ENCODE data around the gene AFAP1.

The AFAP1 gene

GRCh38 chr4:7755561-7755960 lies 184.1 kb downstream of the AFAP1 start:
- no peak for DNase-seq (ENCODE audit: low spot score)

DNA sequence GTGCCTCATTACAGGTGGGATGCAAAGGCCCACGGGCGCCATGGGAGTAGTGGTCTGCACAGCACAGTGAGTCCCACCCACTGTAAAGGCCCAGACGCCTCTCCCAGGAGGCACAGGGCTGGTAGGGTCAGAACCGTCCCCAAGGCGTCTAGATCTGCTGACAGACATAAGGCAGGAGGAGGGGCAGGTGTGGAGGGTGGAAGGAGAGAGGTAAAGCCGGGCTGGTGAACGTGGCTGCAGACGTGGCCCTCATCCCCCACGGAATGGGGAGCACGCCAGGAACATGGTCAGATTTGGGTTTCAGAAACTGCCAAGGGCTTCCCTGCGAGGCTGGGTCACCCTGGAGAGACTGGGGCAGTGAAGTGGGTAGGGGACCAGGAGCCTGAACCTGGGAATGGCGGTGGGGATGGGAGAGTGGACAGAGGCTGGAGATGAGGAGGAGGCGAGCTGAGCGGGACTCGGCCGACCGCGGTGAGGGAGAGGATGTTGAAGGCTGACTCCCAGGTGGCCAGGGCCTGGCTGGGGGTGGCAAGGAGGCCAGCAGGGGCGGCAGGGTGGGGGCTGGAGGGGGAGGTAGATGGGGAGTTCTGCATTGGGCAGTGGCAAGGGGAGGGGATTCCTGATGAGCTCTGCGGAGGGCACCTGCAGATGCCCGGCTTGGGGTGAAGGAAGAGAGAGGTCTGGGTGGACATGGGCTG lies 184.9 kb downstream of the AFAP1 start:
- DNase-seq (ENCODE audit: low spot score): no peak

DNA sequence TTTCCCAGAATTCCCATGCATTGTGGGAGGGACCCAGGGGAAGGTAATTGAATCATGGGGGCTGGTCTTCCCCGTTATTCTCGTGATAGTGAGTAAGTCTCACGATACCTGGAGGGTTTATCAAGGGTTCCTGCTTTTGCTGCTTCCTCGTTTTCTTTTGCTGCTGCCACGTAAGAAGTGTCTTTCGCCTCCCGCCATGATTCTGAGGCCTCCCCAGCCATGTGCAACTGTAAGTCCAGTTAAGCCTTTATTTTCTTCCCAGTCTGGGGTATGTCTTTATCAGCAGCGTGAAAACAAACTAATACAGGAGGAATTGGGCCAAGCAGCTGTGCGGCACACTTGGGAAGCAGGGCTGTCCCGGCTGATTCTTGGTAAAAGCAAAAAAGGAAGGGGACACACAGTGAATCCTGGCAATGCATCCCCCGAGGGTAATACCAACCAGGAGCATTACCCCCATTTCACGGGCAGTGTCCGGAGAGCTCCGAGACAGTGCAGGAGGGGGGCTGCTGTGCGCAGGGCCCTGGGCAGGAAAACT lies 185.7 kb downstream of the AFAP1 start:
- no peak for DNase-seq (ENCODE audit: low spot score)

DNA sequence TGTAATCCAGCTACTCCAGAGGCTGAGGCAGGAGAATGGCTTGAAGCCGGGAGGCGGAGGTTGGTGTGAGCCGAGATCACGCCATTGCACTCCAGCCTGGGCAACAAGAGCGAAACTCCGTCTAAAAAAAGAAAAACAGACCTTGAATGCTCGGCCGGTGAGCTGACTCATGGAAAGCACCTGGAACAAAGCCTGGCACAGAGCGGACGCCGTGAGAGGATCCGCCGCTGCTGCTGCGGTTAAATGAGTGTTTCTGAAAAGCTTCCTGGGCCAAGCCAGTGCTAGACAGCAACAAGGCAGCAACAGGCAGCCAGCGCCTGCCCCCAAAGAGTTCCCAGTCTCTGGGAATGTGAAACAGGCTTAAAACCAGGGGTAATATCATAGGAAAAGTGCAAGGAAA lies 186.4 kb downstream of the AFAP1 start:
- DNase-seq (ENCODE audit: low spot score): no peak

DNA sequence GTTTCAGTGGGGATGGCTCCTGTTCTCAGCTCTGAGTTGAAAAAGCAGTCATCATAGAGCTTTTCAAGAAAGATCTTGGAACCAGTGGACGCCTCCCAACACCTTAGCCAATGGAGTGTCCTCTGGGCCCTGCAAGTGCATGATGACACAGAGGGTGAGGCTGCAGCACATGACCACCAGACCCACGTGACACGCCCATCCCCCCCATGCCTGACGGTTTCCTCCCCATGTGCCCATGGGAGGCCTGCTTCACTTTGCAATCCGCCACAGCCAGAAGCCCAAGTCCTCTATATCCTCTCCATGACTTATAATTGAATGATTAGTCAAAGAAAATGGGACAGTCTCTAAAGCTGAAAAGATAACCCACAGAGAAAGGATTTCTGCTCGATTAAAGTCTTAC lies 187.0 kb downstream of the AFAP1 start:
- no peak for DNase-seq (ENCODE audit: low spot score)

GRCh38 chr4:7750972-7751371 lies 188.7 kb downstream of the AFAP1 start:
- DNase-seq (ENCODE audit: low spot score): no peak

GRCh38 chr4:7750523-7750922 lies 189.1 kb downstream of the AFAP1 start:
- DNase-seq (ENCODE audit: low spot score): no peak

DNA sequence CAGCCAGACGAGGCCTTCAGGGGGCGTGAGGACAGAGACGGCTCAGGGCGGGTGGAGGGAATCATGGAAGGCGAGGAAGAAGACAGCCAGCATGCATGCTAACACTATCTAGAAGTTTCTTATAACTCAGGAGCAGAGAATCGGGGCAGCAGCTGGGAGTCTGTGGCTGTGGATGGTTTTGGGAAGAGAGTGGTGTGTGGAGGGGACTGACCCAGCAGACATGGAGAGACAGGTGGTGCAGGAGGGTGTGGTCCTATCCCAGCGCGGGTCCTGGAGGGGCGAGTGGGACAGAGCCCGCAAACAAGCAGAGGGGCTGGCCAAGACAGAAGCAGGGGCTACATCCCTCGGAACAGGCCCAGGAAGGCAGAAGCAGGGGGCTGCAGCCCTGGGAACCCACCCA lies 192.1 kb downstream of the AFAP1 start:
- DNase-seq (ENCODE audit: low spot score): no peak

GRCh38 chr4:7747062-7747385 lies 192.6 kb downstream of the AFAP1 start:
- no peak for DNase-seq (ENCODE audit: low spot score)

- no peak for DNase-seq (ENCODE audit: low spot score)
Measured at GRCh38 chr4:7746351-7747061, 193.2 kb downstream of the AFAP1 start.

DNA sequence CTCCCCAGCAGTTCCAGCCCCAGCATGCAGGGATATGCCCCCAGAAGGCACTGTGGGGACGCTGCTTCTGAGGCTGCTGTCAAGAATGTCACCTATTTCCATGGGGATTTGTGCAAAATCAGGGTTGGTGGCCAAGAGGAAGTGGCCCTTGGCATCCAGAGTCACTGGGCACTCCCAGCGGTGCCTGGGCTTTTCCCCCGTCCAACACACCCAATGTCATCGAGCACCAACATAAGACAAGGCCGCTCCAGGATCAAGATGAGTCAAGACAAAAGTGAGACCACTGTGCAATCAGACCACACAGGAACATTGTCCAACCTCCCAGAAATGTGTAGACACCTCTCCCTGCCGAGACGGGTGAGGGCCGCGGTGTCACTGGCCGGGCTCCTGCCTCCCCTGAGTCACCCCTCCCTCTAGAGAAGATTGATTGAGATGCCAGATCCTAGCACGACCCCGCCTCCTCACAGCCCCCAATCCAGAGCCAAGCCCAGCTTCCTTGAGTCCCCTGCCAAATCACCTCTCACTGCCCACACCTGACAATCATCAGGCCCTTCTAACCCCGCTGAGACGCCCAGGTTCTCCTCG lies 194.3 kb downstream of the AFAP1 start:
- no peak for DNase-seq (ENCODE audit: low spot score)

DNA sequence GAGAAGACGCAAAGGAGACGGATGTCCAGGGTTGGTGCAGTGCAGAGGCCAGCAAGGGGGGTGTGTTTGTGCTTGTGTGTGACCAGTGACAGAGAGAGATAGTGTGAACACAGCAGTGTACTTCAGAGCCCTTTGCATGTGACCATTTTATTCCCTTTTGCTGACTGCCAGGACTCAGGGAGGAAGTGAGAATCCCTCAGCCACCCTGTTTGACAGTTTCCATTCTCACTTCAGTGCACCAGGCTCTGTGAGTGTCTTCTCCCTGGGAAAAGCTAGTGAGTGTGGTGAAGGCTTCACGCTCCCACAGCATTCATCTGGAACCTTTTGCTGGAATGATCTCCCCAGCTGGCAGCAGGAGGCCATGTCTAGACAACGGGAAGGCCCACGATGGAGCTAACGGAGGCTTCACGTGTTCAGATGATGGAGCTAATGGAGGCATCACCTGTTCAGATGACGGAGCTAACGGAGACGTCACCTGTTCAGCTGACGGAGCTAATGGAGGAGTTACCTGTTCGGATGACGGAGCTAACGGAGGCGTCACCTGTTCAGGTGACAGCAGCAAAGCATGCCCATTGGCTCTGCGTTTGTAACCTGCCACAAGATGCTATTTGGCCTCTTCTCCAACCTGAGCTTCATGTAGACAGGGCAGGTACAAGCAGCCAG lies 195.4 kb downstream of the AFAP1 start:
- DNase-seq (ENCODE audit: low spot score): no peak

GRCh38 chr4:7742807-7743280 lies 196.8 kb downstream of the AFAP1 start:
- DNase-seq (ENCODE audit: low spot score): no peak

GRCh38 chr4:7741946-7742806 lies 197.5 kb downstream of the AFAP1 start:
- no peak for DNase-seq (ENCODE audit: low spot score)

- DNase-seq (ENCODE audit: low spot score): no peak
Measured at GRCh38 chr4:7740866-7741525, 198.7 kb downstream of the AFAP1 start.

DNA sequence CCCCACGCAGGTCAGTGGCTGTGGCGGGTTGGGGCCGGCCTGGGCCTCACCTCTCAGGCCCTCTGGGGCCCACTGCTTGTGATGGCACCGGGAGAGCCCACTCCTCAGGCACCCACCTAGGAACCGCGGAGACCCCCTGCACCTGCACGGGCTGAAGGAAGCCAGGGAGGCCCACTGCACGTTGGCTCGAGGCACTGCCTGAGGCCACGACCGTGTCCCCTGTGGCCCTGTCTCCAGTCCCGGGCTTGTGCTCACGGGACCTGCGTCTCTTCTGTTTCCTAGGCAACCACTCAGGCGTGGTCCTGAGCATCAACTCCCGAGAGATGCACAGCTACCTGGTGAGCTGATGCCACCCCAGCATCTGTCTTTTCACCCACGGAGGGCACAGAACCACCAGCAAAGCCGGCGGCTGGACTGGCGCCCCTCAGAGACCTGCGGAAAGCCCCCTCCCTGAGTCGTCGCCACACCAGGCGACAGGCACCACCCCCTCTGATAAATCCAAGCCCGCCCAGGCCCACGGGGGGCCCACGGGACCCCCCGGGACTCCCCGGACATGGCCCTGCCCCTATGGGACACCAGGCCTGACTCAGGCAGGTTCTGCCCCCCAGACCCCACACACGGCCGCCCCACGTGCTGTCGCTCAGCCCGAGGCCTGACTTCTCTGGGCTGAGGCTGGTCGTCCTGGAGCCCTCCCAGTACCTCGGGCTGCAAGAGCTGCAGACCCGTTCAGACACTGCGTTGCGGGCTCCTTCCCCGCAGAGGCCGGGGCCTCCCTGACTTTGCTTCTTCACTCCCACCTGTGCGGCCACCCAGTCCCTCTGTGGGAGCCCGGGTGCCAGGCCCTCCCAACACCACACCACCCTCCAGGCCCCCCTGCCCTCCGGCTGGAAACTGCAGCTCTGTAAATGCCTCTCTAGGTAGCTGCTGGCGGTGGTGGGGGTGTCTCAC lies 199.5 kb downstream of the AFAP1 start:
- no peak for DNase-seq (ENCODE audit: low spot score)

DNA sequence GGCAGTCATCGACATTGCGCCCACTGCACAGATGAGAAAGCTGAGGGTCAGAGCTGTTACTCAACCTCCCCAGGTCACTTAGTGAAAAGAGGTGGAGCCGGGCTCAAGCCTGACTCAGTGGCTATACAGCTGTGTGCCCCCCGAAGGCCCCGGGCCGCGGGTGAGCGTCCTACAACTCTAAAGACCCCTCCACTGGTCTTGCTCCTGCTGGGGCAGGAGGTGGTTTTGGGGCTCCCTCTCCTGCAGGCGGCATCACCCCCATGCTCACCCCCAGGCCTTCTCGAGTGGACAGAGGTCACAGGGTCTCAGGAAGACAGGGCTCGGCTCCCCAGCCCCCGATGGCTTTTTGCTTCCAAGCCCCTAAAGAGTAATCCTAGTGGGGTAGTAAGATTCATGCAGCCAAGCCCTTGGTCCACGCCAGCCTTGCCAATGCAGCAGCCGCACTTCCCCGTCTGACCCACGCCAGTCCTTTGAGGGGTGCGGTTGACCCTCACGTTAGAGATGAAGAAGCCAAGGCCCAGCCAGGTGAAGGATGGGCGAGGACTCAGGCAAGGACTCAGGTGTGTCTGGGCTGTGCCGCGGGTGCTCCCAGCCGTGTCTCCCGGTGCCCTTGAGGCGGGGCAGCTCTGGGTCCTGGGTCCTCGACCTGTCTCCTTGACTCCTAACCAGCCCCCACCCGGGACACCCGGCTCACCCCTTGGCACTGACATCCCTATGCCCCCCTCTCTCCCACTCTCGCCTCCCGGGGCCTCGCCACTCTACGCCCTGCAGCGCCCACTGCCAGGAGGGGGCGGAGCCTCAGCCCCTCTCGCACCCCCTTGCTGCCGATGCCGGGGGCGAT lies 200.4 kb downstream of the AFAP1 start:
- DNase-seq (ENCODE audit: low spot score): no peak

- DNase-seq (ENCODE audit: low spot score): no peak
Measured at GRCh38 chr4:7738458-7739076, 201.1 kb downstream of the AFAP1 start.
